ENCODE results near the gene INVS.

The INVS gene

DNA sequence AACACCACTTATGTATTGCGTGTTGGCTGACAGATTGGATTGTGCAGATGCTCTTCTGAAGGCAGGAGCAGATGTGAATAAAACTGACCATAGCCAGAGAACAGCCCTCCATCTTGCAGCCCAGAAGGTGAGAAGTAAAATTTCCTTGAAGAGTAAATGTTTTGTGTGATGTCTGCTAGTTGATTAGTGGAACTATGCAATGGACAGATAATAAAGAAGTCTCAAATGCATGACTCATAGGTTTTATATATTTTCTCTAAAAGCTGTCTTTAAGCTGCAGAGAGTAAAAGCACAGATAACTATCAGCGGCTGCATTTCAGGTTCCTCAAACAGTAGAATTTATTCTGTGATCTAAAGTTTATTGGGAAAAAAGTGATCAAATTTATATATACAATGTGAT is 27.4 kb downstream of the INVS start:
- no peak overlapping the region for H3K4me2 ChIP-seq (ENCODE audit: low read depth, low read length)

DNA sequence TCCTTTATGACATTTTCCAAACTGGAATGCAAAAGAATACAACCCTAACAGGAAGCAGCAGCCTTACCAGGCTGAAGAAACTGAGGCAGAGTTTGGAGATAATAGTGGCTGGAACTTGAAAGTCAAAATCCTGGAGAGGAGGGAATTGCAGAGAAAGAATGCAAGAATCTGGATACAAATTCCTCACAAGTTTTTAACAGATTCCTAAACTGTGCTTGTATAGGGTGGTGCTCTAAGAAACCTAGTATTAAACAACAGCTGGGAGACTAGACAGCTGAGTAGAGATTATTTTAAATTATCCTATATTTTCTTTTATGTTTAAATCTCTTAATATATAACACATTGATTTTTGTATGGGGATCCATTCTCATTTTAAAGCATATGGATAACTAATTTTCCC is 30.7 kb downstream of the INVS start:
- no peaks in the 10 kb centered on the region for H3K9me2 ChIP-seq (replicated peaks; ENCODE audit: insufficient read depth, low read length)
- no peaks in the 10 kb centered on the region for H4K20me1 ChIP-seq (ENCODE audit: insufficient read depth, low read length)
- H2AFZ ChIP-seq (ENCODE audit: low read length) = no peak overlapping the region
- no peak overlapping the region for H3K4me2 ChIP-seq (ENCODE audit: low read depth, low read length)
- DNase-seq = no peak
- no peaks in the 10 kb centered on the region for H3K79me2 ChIP-seq (ENCODE audit: low read length)
- H3K4me1 ChIP-seq (ENCODE audit: low read length) = no peaks in the 10 kb centered on the region
- H3K9ac ChIP-seq (ENCODE audit: low read length) = no peak overlapping the region
- H3K27ac ChIP-seq (ENCODE audit: low read length) = no peak overlapping the region
- no peak for TF ChIP-seq EZH2 (optimal IDR thresholded peaks at IDR 0.05; ENCODE audit: low read depth, low read length)
- no peaks in the 10 kb centered on the region for H3K36me3 ChIP-seq (replicated peaks; ENCODE audit: insufficient read depth, low read length)
- H3K27me3 ChIP-seq (replicated peaks; ENCODE audit: insufficient read depth, low read length) = no peaks in the 10 kb centered on the region
- H3K9me3 ChIP-seq (replicated peaks; ENCODE audit: insufficient read depth, low read length) = no peaks in the 10 kb centered on the region
- no peaks in the 10 kb centered on the region for H3F3A ChIP-seq (ENCODE audit: insufficient read depth, low read length)
- no peak overlapping the region for H3K4me3 ChIP-seq (ENCODE audit: low read length)

More for the DNA sequence above, 27.4 kb downstream of the INVS start:
- Histone ChIP-seq H3K9me3 (replicated peaks; ENCODE audit: insufficient read depth, low read length) (no peaks in the 10 kb centered on the region), H3K27me3 (replicated peaks; ENCODE audit: insufficient read depth, low read length) (no peaks in the 10 kb centered on the region), H3K4me1 (ENCODE audit: low read length) (no peaks in the 10 kb centered on the region), H4K20me1 (ENCODE audit: insufficient read depth, low read length) (no peaks in the 10 kb centered on the region), H3F3A (ENCODE audit: insufficient read depth, low read length) (no peaks in the 10 kb centered on the region), H3K9ac (ENCODE audit: low read length) (no peak overlapping the region), H3K36me3 (replicated peaks; ENCODE audit: insufficient read depth, low read length) (no peaks in the 10 kb centered on the region), H3K4me3 (ENCODE audit: low read length) (no peak overlapping the region), H3K79me2 (ENCODE audit: low read length) (no peaks in the 10 kb centered on the region), H3K9me2 (replicated peaks; ENCODE audit: insufficient read depth, low read length) (no peaks in the 10 kb centered on the region), H3K27ac (ENCODE audit: low read length) (no peak overlapping the region), H2AFZ (ENCODE audit: low read length) (no peak overlapping the region)
- no peak for TF ChIP-seq EZH2phosphoT487 (IDR thresholded peaks at IDR 0.05; ENCODE audit: low read length)
- TF ChIP-seq, protein P1, sequence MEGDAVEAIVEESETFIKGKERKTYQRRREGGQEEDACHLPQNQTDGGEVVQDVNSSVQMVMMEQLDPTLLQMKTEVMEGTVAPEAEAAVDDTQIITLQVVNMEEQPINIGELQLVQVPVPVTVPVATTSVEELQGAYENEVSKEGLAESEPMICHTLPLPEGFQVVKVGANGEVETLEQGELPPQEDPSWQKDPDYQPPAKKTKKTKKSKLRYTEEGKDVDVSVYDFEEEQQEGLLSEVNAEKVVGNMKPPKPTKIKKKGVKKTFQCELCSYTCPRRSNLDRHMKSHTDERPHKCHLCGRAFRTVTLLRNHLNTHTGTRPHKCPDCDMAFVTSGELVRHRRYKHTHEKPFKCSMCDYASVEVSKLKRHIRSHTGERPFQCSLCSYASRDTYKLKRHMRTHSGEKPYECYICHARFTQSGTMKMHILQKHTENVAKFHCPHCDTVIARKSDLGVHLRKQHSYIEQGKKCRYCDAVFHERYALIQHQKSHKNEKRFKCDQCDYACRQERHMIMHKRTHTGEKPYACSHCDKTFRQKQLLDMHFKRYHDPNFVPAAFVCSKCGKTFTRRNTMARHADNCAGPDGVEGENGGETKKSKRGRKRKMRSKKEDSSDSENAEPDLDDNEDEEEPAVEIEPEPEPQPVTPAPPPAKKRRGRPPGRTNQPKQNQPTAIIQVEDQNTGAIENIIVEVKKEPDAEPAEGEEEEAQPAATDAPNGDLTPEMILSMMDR (IDR thresholded peaks at IDR 0.05; ENCODE audit: low read length) = no peak
- no peak for TF ChIP-seq EZH2 (optimal IDR thresholded peaks at IDR 0.05; ENCODE audit: low read depth, low read length)
- no peak for DNase-seq

DNA sequence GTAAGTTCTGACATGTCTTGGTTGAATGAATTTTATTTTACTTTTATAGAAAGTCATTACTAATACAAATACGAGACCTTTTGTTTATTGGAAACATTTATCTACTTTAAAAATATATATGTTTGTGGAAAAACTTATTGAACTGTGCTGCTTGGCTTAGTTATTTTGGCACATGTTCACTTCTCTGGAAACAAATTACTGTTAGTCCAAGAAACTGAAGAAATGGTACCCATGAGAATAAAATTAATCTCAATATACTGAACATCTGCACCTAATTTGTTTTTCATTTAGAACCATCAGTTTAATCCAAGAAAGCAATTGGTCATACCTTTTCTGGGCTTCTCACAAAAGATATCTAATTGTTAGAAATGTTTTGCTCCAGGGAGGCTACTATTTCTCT is 32.2 kb downstream of the INVS start:
- no peak overlapping the region for H2AFZ ChIP-seq (ENCODE audit: low read length)
- no peak overlapping the region for H3K27ac ChIP-seq (ENCODE audit: low read length)

DNA sequence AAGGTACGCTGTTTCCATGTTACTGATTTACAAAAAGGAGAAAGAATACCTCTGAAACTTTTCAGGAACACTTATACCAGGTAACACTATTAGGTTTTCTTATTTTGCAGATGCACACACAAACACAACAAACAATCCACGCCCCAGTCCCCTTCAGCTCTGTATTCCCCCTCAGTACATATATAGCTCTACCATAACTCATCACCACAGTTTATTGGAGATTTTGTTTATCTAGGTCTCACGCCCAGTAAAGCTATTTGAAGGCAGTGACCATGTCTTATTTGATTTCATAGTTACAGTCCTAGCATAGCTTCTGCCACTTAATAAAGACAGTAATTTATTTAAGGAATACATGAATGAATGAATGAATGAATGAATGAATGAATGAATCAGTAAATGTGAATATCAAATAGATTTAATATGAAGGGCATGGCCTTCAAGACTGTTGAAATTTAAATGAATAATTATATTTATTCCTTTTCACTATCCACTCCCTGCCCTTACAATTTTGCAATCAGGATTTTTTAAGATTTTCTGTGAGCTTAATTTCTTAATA is 32.9 kb downstream of the INVS start:
- no peaks in the 10 kb centered on the region for H3F3A ChIP-seq (ENCODE audit: insufficient read depth, low read length)
- H3K9ac ChIP-seq (ENCODE audit: low read length) = no peak overlapping the region
- H2AFZ ChIP-seq (ENCODE audit: low read length) = no peak overlapping the region
- H3K4me2 ChIP-seq (ENCODE audit: low read depth, low read length) = no peak overlapping the region
- H3K4me1 ChIP-seq (ENCODE audit: low read length) = no peaks in the 10 kb centered on the region
- no peaks in the 10 kb centered on the region for H3K79me2 ChIP-seq (ENCODE audit: low read length)
- no peaks in the 10 kb centered on the region for H3K27me3 ChIP-seq (replicated peaks; ENCODE audit: insufficient read depth, low read length)
- H4K20me1 ChIP-seq (ENCODE audit: insufficient read depth, low read length) = no peaks in the 10 kb centered on the region
- TF ChIP-seq EZH2 (optimal IDR thresholded peaks at IDR 0.05; ENCODE audit: low read depth, low read length) = no peak
- TF ChIP-seq, protein P1 (IDR thresholded peaks at IDR 0.05; ENCODE audit: low read length) = no peak
- no peak for TF ChIP-seq EZH2phosphoT487 (IDR thresholded peaks at IDR 0.05; ENCODE audit: low read length)
- no peaks in the 10 kb centered on the region for H3K9me2 ChIP-seq (replicated peaks; ENCODE audit: insufficient read depth, low read length)
- H3K9me3 ChIP-seq (replicated peaks; ENCODE audit: insufficient read depth, low read length) = no peaks in the 10 kb centered on the region
- H3K4me3 ChIP-seq (ENCODE audit: low read length) = no peak overlapping the region
- no peaks in the 10 kb centered on the region for H3K36me3 ChIP-seq (replicated peaks; ENCODE audit: insufficient read depth, low read length)
- no peak overlapping the region for H3K27ac ChIP-seq (ENCODE audit: low read length)
- DNase-seq = no peak

More for the DNA sequence above, 32.2 kb downstream of the INVS start:
- Histone ChIP-seq H3K9me3 (replicated peaks; ENCODE audit: insufficient read depth, low read length) (no peaks in the 10 kb centered on the region), H3K9me2 (replicated peaks; ENCODE audit: insufficient read depth, low read length) (no peaks in the 10 kb centered on the region), H4K20me1 (ENCODE audit: insufficient read depth, low read length) (no peaks in the 10 kb centered on the region), H3K9ac (ENCODE audit: low read length) (no peak overlapping the region), H3K79me2 (ENCODE audit: low read length) (no peaks in the 10 kb centered on the region), H3F3A (ENCODE audit: insufficient read depth, low read length) (no peaks in the 10 kb centered on the region), H3K27me3 (replicated peaks; ENCODE audit: insufficient read depth, low read length) (no peaks in the 10 kb centered on the region), H3K4me3 (ENCODE audit: low read length) (no peak overlapping the region), H3K4me2 (ENCODE audit: low read depth, low read length) (no peak overlapping the region), H3K36me3 (replicated peaks; ENCODE audit: insufficient read depth, low read length) (no peaks in the 10 kb centered on the region), H3K4me1 (ENCODE audit: low read length) (no peaks in the 10 kb centered on the region)
- no peak for DNase-seq
- no peak for TF ChIP-seq EZH2phosphoT487 (IDR thresholded peaks at IDR 0.05; ENCODE audit: low read length)
- TF ChIP-seq, protein P1 (IDR thresholded peaks at IDR 0.05; ENCODE audit: low read length) = no peak
- no peak for TF ChIP-seq EZH2 (optimal IDR thresholded peaks at IDR 0.05; ENCODE audit: low read depth, low read length)
